ENCODE measurements around the gene OTOL1.

OTOL1 gene

GRCh38 chr3:161545824-161546223 is 49.2 kb downstream of the OTOL1 start:
- DNase-seq (ENCODE audit: low spot score), result no peak

- no peak for DNase-seq (ENCODE audit: low spot score)
Measured at GRCh38 chr3:161548301-161548700, 51.7 kb downstream of the OTOL1 start.

- no peak for DNase-seq (ENCODE audit: low spot score)
Measured at GRCh38 chr3:161549261-161549660, 52.7 kb downstream of the OTOL1 start.

GRCh38 chr3:161550491-161551195 is 54.0 kb downstream of the OTOL1 start:
- DNase-seq (ENCODE audit: low spot score), result no peak

GRCh38 chr3:161551697-161552096 is 55.1 kb downstream of the OTOL1 start:
- DNase-seq (ENCODE audit: low spot score), result no peak

GRCh38 chr3:161552984-161553560 is 56.5 kb downstream of the OTOL1 start:
- DNase-seq (ENCODE audit: low spot score), result no peak

Measured in ecto neural progenitor cell (in vitro differentiated cells).